HG02642 (cell line): ENCODE measurements around the gene SUSD6.
"Not testable (repeated sequence)": the region's sequence is repeated elsewhere in the genome, so short reads cannot be mapped to it uniquely, and the experiment has no call there.

ENCODE experiments used
- ATAC-seq: cut with Tn5 transposase; IDR thresholded peaks from one replicate; pipeline ENCODE4 v1.9.1; 2021; ENCODE audit warnings: mild to moderate bottlenecking; ENCODE audit not compliant: unreplicated experiment, poor library complexity

SUSD6 gene

DNA sequence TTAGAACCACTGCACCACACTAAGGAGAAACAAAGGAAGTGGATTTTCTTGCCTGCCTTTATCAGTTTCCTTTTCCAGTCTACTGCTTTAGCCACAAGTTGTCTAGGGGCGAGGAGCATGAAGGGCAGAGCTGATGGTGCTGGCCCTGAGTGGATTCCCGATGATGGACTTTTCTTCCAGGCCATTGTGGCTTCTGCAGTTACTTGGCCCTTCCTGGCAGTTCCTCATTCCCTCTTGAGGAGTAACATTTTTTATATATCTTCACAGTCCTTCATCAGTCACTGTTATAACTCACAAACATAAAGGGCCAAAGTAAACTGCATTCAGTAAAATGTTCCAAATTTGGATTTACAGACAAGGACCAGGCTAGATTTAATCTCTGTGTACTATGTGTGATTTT, 94.3 kb downstream of the SUSD6 start:
- ATAC-seq: no peak

DNA sequence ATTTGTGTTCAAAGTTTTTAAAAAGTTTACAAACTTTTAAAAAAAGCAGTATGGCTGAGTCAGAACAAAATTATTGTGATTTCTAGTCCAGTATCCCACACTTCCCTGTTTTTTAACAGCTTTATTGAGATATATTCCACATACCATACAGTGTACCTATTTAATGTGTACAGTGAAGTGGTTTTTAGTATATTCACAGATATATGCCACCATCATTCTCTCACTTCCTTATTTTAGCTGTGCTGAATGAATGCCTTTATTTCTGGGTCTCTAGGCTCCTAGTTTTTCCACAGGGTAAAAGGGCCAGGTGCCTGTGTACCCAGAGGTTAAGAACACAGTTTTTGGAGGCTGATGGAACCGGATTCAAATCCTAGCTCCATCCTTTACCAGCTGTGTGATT, 96.7 kb downstream of the SUSD6 start:
- ATAC-seq: no peak

DNA sequence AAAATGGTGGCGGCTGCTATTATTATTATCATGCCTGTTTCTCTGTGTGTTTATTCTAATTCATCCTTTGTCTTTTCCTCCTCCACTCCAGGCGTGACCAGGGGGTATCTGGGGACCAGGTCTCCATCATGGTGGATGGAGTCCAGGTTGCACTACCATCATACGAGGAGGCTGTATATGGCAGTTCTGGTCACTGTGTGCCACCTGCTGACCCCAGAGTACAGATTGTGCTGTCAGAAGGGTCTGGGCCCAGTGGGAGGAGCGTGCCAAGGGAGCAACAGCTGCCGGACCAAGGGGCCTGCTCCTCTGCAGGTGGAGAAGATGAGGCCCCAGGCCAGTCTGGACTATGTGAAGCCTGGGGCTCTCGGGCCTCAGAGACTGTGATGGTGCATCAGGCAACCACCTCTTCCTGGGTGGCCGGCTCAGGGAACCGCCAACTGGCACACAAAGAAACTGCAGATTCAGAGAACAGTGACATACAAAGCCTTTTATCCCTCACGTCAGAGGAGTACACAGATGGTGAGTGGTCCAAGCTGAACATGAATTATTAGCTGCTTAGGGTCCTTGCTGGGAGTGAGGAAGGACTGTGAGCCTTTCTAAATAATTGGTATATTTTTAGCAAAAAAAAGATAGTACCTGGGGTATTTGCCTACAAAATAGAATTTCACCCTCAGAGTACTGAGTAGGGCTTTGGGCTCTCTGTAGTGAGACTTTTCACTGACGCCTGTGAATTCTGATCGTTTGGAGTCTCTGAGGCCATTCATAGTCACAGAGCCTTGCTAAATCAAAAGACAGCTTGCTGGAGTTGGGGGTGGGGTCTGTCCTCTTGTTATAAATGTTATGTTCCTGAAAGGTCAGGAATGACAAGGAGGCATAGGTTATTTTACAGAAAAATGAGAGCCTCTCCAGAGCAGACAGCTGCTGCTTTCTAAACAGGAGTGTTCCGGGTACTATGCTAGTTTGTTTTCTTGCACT, 97.5 kb downstream of the SUSD6 start:
- no peak for ATAC-seq

DNA sequence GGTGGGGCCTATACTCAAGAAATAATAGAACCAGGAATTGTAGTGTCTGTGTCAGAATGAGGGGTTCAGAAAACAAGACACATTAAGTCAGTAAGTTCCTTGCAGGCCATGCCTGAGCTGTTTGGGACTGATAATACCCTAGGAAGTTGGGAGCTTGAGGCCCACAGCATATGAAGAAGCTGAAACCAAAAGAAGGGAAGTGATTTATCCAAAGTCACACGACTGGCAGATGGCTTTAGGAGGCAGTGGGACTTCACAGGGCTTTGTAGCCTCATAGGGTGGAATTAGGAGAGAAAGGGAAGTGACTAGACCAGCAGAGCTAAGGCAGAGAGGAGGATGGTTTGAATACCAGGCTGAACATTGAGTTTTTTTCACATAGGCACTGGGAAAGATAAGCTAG, 99.0 kb downstream of the SUSD6 start:
- ATAC-seq: no peak

DNA sequence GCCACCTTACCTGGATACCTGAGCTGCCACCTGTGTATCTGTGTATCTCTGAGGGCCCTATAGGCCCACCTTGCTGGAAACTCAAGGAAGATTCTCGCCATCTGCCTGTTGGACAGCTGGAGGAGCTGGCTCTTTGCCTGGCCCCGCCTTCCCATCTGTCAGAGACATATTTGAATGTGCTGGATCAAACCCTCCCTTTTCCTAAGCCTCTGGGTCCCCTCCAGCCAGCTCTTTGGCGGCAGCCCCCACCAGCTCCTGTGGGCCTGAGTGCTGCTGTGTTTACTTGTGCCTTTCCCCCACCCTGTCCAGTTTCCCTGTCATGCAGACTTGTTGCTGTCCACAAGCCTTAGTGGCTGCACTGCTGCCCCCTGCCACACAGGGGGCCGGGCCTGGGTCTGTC, 99.7 kb downstream of the SUSD6 start:
- ATAC-seq: no peak

DNA sequence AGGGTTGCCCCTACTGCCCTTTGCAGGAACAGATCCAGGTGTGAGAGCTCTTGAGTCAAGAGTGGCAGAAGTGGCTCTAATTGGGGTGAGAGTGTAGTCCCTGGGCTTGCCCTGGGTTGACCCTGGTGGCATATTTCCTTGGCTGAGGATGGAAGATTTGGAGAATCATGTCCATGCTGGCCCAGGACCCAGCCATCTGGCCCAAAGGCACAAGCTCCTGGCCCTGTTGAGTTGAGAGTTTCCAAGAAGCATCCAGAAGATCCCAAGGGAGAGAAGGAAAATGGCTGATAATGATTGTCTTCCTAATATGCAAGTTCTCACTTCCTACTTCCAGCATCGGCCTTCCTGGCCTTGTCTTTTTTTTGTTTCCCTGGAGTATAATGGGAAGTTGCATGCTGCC, 100.1 kb downstream of the SUSD6 start:
- ATAC-seq: no peak

DNA sequence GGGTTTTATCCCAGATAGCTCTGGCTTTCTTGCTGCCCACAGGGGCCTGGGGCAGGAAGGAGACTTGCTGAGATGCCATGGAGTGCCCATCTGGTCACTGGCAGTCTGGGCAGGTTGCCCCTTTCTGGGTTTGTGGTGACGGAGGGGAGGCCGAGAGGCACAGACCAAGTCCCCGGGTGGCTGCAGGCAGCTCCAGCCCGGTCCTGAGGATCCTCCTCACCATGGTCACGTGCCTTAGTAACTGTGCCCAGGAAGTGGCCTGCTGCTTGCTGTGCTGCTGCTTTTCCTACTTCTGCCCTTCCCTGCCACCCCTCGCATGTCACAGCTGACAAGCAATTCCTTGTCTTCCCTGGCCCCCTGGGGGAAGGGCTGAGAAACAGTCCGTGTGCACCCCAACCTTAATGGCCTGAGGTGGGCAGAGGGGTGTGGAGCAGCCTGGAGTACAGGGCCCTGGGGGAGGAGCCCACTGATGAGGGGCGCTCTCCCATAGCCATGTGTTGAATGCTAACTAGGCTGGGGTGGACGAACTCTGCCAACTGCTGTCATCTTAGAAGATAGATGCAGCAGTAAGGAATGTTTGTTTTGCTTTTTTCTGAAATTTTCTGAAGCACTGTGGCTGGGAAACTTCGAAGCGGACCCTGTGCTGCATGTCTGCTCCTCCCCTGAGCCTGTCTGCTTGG, 100.6 kb downstream of the SUSD6 start:
- ATAC-seq: no peak

DNA sequence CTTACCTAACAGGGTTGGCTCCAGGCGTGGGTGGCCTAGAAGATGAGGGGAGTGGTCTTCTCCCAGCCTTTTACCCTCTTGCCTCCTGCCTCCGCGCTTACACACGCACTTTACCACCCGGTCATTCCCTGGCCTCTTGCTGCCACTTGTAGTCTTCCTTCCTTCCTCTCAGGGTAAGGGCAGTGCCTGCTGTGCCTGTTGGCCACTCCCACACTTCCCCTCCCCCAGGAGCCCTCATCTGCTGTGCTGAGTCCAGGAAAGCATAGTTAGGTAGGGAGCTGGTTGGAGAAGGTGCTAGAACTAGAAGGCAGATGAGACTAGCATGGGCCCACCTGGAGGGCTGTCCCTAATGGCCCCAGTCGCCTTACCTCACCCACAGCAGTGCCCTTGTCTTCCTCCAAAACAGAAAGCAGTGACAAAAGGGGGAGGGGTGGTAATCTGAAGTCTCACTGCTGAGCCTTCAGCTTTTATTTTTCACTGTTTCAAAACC, 101.2 kb downstream of the SUSD6 start:
- no peak for ATAC-seq

DNA sequence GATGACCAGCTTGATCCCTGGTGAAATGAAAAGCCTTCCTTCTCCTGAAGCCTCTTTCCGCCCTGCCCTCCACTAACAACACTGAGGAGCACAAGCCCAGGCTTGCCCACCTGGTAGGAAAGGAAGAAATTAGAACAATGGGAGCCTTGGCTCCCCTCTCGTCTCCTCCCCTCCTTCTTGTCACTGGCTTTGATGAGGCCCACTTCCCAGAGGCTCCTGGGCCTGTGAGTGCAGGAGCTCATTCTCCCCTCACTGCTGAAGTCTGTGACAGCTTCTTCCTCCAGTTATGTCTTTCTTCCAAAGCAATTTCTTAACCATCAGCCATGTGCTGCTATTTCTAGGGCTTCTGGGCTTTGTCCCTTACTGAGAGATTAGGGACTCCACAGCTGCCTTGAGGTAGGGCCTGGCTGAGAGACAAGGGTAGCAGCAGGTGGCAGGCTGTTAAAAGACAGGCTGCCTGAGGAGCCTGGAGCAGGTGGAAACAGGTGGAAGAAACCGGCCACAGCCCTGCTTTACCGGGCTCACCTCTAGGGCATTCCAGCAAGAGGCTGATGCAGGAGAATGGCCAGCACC, 101.9 kb downstream of the SUSD6 start:
- ATAC-seq: no peak

DNA sequence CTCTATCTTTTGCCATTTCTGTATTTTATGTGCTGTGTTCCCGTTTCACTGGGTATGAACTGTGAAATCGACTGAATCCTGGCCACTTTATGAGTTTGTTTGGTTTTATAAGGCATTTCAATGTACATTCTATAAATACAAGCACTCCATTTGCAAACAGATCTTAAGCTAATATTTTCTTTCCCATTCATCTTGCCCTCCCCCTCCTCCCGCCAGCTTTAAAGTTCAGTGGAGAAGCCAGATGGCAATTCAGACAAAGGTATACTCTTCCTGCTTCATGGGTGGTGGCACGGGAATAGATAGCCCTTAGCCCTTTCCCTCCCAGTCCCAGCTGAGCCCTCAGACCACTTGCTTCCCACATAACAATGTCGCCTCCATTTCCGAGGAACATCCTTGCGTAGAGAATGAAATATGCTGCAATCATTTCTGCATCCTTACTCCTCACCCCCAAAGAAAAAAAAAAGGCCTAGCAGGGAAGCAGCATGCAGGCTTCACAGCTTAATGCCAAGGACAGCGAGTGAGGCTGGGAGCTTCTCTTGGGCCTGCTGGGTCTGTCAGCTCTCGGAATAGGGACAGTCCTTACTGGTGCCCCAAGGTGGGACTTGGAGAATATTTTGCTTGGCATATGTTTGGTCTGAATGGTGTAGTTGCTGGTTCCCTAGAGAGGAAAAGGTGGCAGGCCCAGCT, 102.7 kb downstream of the SUSD6 start:
- ATAC-seq: no peak

DNA sequence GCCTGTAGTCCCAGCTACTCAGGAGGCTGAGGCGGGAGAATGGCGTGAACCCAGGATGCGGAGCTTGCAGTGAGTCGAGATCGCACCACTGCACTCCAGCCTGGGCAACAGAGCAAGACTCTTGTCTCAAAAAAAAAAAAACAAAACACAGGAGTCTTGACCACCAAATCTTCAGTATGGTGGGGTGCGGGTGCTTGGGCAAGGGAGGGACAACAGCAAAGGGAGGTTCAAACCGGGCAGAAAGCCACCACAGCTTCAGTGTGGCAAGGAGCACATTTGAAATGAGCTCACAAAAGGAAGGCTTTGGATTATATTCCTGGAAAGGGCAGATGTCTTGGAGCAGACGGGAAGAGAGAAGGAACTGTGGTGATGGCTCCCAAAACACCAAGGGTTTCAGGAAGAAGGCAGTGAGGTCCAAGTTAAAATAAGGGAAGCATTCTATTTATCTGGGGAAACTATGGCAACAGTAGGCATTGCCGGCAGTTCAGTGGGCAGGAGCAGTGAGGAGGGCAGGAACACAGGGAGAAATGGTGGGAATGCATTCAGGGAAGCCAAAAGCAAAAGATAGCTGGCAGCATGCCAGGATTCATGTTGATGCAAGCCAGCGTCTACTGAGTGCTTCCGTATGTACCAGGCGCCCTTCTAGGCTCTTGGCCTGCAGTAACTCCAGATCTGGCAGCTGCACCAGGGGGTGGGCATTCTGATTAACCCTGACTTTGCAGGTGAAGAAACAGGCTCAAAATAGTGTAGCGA, 104.5 kb downstream of the SUSD6 start:
- ATAC-seq: no peak

DNA sequence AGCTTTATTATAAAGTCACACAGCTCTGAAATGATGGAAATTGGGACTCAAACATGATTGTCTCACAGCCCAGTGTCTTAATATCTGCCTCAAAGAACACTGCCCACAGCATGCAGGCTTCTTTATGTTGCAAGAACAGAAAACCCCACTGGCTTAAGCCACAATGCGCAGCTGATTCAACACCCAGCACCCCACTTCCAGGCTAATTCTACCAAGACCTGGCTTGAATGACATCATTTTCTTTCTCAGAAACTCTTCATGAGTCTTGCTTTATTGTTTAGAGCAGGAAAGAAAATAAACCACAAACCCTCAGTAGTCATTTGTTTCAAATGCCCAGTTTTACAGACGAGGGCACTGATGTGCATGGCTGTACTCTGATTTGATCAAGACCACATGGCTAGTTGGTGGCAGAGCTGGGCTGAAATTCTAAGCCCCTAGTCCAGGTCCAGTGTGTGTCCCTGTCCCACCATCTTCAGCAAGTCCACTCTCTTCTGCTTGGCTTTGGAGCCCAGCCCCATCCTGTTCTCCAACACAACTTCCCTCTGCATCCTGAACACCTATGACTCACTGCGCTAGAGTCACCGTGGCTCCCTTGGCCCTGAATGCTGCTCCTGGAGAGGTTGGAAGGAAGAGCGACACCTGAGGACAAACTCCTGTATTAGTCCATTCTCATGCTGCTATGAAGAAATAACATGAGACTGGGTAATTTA, 105.2 kb downstream of the SUSD6 start:
- ATAC-seq: no peak

DNA sequence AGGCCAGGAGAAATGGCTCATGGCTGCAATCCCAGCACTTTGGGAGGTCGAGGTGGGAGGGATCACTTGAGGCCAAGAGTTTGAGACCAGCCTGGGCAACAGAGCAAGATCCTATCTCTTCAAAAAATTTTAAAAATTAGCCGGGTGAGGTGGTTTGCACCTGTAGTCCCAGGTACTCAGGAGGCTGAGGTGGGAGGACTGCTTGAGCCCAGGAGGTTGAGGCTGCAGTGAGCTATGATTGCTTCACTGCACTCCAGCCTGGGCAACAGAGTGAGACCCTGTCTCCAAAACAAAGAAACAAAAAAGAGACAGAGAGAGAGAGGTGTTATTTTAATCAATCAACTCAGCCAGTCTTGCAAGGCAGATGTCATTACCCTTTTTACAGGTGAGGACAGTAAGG, 107.2 kb downstream of the SUSD6 start:
- ATAC-seq: not testable (repeated sequence)

DNA sequence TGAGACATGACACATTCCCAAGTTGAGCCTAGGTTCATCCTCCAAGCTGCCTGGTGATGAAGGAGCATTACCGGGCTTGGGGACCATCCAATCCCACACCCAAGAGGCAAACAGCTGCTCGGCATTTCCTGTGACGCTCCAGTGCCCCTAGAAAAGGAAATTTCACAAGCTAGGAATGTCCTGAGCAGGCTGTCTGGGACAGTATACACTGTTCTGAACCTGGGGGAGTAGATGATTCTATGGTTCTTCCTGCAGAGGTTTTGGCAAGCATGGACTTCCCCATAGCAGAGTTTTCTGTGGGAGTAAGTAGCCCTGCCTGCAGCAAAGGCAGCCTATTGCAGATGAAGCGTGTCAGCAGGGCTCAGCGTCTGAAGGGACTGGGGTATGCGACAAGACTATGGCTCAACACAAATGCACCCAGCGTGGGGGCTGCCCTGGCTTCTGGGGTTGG, 108.1 kb downstream of the SUSD6 start:
- ATAC-seq: no peak

DNA sequence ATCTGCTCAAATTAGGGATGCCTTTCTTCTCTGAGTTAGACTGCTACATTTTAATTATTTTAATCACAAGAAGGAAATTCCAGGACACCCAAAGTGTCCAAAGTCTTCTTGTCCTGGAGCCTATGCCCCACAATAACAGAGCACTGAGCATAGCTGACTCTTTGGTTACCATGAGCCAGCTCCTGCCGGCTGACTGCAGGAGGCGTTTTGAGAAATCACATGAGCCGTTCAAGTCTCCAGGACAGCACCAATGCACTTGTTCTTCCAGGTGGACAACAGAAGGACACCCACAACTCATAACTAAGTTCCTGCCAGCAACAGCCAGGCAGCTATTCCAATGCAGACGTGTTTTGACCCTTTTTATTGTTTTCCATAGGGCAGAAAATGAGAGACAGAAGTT, 109.5 kb downstream of the SUSD6 start:
- no peak for ATAC-seq

DNA sequence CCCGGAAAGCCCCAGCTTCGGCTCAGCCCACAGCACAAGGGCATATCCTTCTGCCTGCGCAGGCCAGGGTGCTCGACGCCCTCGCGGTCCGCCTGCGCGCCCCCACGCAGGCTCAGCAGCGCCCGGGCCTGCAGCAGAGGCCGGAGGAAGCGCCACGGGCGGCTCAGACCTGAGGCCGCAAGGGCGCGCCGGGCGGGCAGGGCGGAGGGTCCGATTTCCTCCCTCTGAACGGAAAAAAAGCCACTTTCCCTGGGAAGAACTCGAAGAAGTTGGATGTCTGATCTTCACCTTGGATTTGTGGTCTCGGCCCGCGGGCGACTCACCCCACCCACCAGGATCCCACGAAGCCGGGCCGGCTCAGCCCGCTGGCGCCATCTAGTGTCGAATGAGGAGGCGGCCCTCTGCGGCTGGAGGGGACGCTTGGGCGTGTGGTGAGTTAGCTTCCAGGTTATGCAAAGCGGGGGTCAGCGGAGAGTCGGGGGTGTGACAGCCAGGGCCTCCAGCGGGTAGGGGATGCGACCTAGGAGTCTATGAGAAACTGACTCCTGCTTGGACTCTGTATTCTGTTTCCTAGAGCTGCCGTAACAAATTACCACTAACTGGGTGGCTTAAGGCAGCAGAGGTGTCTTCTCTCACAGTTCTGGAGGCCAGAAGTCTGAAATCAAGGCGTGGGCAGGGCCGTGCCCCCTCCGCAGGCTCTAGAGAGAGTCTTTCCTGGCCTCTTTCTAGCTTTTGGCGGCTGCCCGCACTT, 115.5 kb downstream of the SUSD6 start:
- ATAC-seq: peak; percentile 85

DNA sequence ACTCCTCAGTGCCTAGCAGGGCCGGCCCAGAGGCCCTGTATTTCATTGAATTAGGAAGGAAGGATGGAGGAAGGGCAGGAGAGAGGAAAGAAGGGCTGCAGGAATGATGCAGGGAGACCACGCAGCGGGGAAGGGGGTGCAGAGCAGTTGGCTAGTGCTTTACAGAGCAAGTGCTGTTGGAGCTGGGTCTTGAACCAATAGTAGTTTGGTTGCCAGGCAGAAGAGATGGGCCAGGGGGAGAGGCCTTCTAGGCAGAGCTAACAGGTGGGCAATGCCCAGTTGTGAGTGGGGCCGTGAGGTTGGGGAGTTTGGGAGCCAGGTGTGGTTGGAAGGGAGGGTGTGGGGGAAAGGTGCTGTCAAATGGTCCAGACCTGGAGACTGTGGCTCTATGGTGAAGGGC, 116.5 kb downstream of the SUSD6 start:
- ATAC-seq: no peak

DNA sequence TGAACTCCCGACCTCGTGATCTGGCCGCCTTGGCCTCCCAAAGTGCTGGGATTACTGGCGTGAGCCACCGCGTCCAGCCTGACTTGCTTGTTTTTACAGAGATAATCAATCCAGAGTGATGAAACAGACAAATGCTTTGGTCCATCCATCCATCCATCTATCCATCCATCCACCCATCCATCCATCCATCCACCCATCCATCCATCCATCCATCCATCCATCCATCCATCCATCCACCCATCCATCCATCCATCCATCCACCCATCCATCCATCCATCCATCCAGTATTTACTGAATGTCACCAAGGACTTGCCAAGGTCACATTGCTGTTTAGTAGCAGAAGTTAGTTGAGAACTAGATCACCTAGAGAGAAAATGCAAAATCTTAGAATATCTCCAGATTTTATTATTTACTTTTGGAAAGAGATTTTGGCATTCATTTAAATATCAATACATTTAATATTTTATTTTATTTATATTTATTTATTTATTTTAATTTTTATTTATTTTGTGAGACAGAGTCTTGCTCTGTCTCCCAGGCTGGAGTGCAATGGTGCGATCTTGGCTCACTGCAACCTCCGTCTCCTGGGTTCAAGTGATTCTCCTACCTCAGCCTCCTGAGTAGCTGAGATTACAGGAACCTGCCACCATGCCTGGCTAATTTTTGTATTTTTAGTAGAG, 120.7 kb downstream of the SUSD6 start:
- not testable (repeated sequence) for ATAC-seq
